Measurements from ENCODE around the gene RABGAP1L.

DNA sequence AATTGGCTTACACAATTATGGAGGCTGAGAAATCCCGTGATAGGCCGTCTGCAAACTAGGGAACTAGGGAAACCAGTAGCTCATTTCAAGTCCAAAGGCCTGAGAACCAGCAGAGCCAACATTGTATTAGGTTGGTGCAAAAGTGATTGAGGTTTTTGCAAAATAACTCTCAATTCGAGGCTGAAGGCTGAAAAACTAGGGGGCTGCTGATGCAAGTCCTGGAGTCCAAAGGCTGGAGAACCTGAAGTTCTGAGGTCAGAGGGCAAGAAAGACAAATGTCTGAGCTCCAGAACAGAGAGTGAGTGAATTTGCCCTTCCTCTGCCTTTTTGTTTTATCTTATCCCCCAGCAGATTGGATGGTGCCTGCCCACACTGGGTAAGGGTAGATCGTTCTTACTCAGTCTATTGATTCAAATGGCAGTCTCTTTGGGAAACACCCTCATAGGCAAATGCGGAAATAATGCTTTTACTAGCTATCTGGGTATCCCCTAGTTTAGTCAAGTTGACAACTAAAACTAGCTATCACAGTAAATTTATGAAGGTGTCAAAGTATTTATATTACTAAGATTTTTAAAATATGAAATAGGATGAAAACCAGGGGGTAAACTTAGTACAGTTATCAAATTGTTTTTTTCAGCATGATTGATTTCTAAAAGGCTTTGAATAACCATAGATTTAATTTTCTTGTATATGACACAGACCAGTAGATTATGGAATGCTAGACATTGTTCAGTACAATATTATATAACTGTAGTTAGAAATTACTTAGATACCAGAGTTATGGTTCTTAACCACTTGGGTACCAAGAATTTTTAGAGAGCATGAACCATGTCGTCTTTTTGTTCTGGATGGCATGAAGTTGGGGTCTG lies 15.4 kb downstream of the RABGAP1L start:
- TF ChIP-seq POLR2AphosphoS5 (IDR thresholded peaks at IDR 0.05; ENCODE audit: low read length) (no peak), CHD1 (IDR thresholded peaks at IDR 0.05; ENCODE audit: low read depth, low read length) (no peak), SP1 (IDR thresholded peaks at IDR 0.05; ENCODE audit: low read depth, low read length) (no peak), JUND (IDR thresholded peaks at IDR 0.05; ENCODE audit: low read depth, low read length) (no peak), POLR2AphosphoS2 (IDR thresholded peaks at IDR 0.05; ENCODE audit: low read depth, low read length) (no peak), YY1 (IDR thresholded peaks at IDR 0.05; ENCODE audit: low read depth, low read length) (no peak), SIN3A (IDR thresholded peaks at IDR 0.05; ENCODE audit: low read depth, low read length) (no peak), ZSCAN29 (IDR thresholded peaks at IDR 0.05) (no peak), CHD4 (IDR thresholded peaks at IDR 0.05) (no peak), RELA (IDR thresholded peaks at IDR 0.05; ENCODE audit: borderline replicate concordance, partially characterized antibody) (no peak)
- TF ChIP-seq, protein P1, sequence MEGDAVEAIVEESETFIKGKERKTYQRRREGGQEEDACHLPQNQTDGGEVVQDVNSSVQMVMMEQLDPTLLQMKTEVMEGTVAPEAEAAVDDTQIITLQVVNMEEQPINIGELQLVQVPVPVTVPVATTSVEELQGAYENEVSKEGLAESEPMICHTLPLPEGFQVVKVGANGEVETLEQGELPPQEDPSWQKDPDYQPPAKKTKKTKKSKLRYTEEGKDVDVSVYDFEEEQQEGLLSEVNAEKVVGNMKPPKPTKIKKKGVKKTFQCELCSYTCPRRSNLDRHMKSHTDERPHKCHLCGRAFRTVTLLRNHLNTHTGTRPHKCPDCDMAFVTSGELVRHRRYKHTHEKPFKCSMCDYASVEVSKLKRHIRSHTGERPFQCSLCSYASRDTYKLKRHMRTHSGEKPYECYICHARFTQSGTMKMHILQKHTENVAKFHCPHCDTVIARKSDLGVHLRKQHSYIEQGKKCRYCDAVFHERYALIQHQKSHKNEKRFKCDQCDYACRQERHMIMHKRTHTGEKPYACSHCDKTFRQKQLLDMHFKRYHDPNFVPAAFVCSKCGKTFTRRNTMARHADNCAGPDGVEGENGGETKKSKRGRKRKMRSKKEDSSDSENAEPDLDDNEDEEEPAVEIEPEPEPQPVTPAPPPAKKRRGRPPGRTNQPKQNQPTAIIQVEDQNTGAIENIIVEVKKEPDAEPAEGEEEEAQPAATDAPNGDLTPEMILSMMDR (IDR thresholded peaks at IDR 0.05 in 2 of 3, conservative IDR thresholded peaks at IDR 0.05 in 1 of 3; ENCODE audit: control insufficient read depth in 2 of 3, extremely low read depth in 1 of 3, insufficient read depth in 1 of 3, low read depth in 3 of 3, low read length in 3 of 3): no peak
- TF ChIP-seq, protein P2, sequence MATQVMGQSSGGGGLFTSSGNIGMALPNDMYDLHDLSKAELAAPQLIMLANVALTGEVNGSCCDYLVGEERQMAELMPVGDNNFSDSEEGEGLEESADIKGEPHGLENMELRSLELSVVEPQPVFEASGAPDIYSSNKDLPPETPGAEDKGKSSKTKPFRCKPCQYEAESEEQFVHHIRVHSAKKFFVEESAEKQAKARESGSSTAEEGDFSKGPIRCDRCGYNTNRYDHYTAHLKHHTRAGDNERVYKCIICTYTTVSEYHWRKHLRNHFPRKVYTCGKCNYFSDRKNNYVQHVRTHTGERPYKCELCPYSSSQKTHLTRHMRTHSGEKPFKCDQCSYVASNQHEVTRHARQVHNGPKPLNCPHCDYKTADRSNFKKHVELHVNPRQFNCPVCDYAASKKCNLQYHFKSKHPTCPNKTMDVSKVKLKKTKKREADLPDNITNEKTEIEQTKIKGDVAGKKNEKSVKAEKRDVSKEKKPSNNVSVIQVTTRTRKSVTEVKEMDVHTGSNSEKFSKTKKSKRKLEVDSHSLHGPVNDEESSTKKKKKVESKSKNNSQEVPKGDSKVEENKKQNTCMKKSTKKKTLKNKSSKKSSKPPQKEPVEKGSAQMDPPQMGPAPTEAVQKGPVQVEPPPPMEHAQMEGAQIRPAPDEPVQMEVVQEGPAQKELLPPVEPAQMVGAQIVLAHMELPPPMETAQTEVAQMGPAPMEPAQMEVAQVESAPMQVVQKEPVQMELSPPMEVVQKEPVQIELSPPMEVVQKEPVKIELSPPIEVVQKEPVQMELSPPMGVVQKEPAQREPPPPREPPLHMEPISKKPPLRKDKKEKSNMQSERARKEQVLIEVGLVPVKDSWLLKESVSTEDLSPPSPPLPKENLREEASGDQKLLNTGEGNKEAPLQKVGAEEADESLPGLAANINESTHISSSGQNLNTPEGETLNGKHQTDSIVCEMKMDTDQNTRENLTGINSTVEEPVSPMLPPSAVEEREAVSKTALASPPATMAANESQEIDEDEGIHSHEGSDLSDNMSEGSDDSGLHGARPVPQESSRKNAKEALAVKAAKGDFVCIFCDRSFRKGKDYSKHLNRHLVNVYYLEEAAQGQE (IDR thresholded peaks at IDR 0.05; ENCODE audit: low read depth, low read length): no peak
- TF ChIP-seq, protein P3, sequence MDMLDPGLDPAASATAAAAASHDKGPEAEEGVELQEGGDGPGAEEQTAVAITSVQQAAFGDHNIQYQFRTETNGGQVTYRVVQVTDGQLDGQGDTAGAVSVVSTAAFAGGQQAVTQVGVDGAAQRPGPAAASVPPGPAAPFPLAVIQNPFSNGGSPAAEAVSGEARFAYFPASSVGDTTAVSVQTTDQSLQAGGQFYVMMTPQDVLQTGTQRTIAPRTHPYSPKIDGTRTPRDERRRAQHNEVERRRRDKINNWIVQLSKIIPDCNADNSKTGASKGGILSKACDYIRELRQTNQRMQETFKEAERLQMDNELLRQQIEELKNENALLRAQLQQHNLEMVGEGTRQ (IDR thresholded peaks at IDR 0.05; ENCODE audit: borderline replicate concordance, low read depth, low read length): no peak

Data from GM12878 (cell line).